ENCODE measurements around the gene TNFRSF8. TPM values are rescaled to one million over a fixed set of nuclear protein-coding genes. Genes with fewer than 3 reads are reported as not detected.

Gene TNFRSF8
- total and polyA plus RNA-seq, 9 of the 15 experiments (the other 6 are each of a cell fraction or from before 2014, with no cell fraction given), result 3.5 to 38.4 (median 17.1) TPM

DNA sequence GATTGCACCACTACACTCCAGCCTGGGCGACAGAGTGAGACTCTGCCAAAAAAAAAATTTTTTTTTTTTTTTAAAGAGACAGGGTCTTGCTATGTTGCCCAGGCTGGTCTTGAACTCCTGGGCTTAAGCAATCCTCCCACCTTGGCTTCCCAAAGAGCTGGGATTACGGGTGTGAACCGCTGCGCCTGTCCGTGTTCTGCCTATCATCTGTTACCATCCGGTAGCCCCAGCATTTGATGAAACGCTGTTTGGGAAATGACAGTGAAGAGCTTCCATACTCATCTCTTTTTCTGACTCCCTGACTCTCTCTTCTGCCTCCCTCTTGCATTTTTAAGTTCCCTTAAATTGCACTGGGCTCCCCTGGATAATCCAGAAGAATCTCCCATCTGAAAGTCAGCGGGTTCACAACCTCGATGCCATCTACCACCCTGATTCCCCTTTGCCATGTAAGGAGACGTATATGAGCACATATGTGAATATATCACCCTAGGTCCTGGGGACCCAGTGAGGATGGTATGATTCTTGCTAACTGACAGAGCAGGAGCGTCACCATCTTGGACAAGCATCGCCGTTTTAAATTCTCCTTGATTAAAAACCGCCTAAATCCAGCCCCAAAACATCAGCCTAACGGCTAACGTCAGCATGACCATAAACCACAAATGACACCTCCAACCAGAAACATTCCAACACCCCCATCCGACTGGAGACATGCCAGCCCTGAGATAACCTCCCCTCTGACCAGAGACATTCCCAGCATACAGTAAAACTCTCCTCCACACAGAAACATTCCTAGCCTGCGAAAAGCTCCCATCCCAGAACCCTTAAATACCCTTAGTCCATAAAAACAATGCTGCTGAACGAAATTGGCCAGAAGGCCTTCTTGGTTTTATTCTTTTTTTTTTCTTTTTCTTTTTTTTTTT is 12.4 kb downstream of the TNFRSF8 start (continued):
- TF ChIP-seq, protein P1, sequence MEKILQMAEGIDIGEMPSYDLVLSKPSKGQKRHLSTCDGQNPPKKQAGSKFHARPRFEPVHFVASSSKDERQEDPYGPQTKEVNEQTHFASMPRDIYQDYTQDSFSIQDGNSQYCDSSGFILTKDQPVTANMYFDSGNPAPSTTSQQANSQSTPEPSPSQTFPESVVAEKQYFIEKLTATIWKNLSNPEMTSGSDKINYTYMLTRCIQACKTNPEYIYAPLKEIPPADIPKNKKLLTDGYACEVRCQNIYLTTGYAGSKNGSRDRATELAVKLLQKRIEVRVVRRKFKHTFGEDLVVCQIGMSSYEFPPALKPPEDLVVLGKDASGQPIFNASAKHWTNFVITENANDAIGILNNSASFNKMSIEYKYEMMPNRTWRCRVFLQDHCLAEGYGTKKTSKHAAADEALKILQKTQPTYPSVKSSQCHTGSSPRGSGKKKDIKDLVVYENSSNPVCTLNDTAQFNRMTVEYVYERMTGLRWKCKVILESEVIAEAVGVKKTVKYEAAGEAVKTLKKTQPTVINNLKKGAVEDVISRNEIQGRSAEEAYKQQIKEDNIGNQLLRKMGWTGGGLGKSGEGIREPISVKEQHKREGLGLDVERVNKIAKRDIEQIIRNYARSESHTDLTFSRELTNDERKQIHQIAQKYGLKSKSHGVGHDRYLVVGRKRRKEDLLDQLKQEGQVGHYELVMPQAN (IDR thresholded peaks at IDR 0.05; ENCODE audit: borderline replicate concordance), result peak; percentile 59; the same call in 1 of the 2 replicates
- TF ChIP-seq E4F1 (CRISPR knock-in tag; IDR thresholded peaks at IDR 0.05; ENCODE audit: borderline replicate concordance) (peak; percentile 91), ZFP30 (CRISPR knock-in tag; IDR thresholded peaks at IDR 0.05; ENCODE audit: borderline replicate concordance) (no peak), POLR2AphosphoS2 (IDR thresholded peaks at IDR 0.05; ENCODE audit: low read length) (no peak), GTF2E2 (tag; IDR thresholded peaks at IDR 0.05) (peak; percentile 94), POLR2G (IDR thresholded peaks at IDR 0.05; ENCODE audit: low read depth, low read length) (no peak), FOSL1 (tag; conservative IDR thresholded peaks at IDR 0.05) (peak; percentile 77), CBX5 (IDR thresholded peaks at IDR 0.05; ENCODE audit: borderline replicate concordance, low read depth) (no peak), LARP7 (IDR thresholded peaks at IDR 0.05) (no peak), HDAC1 (IDR thresholded peaks at IDR 0.05) (peak in 1 of 2 experiments; percentile 90; a peak in 2 of 4 replicates), KAT8 (IDR thresholded peaks at IDR 0.05; ENCODE audit: low read depth) (no peak), ZNF695 (CRISPR knock-in tag; IDR thresholded peaks at IDR 0.05) (peak; percentile 94), ZNF696 (CRISPR knock-in tag; conservative IDR thresholded peaks at IDR 0.05) (peak; percentile 90)
- TF ChIP-seq, protein P2, sequence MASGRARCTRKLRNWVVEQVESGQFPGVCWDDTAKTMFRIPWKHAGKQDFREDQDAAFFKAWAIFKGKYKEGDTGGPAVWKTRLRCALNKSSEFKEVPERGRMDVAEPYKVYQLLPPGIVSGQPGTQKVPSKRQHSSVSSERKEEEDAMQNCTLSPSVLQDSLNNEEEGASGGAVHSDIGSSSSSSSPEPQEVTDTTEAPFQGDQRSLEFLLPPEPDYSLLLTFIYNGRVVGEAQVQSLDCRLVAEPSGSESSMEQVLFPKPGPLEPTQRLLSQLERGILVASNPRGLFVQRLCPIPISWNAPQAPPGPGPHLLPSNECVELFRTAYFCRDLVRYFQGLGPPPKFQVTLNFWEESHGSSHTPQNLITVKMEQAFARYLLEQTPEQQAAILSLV (tag; IDR thresholded peaks at IDR 0.05), result peak; percentile 95
- TF ChIP-seq, protein P3, sequence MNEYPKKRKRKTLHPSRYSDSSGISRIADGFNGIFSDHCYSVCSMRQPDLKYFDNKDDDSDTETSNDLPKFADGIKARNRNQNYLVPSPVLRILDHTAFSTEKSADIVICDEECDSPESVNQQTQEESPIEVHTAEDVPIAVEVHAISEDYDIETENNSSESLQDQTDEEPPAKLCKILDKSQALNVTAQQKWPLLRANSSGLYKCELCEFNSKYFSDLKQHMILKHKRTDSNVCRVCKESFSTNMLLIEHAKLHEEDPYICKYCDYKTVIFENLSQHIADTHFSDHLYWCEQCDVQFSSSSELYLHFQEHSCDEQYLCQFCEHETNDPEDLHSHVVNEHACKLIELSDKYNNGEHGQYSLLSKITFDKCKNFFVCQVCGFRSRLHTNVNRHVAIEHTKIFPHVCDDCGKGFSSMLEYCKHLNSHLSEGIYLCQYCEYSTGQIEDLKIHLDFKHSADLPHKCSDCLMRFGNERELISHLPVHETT (CRISPR knock-in tag; conservative IDR thresholded peaks at IDR 0.05 in 1 of 2, IDR thresholded peaks at IDR 0.05 in 1 of 2), result peak in 1 of 2 experiments; percentile 99; a peak in 2 of 4 replicates
- TF ChIP-seq, protein P4, sequence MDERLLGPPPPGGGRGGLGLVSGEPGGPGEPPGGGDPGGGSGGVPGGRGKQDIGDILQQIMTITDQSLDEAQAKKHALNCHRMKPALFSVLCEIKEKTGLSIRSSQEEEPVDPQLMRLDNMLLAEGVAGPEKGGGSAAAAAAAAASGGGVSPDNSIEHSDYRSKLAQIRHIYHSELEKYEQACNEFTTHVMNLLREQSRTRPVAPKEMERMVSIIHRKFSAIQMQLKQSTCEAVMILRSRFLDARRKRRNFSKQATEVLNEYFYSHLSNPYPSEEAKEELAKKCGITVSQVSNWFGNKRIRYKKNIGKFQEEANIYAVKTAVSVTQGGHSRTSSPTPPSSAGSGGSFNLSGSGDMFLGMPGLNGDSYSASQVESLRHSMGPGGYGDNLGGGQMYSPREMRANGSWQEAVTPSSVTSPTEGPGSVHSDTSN (CRISPR knock-in tag; IDR thresholded peaks at IDR 0.05; ENCODE audit: low read depth), result no peak
- TF ChIP-seq, protein P4 (tag; conservative IDR thresholded peaks at IDR 0.05; ENCODE audit: low read depth), result peak; percentile 95
